GM19238 (cell line): ENCODE data around the gene MRPS25.
"Not testable (repeated sequence)": the region's sequence is repeated elsewhere in the genome, so short reads cannot be mapped to it uniquely, and the experiment has no call there.

Experiments used
- DNase-seq: peaks from one replicate; pipeline ENCODE4 v3.0.0; 2011; ENCODE audit warnings: low spot score; ENCODE audit not compliant: insufficient read length

Gene MRPS25

DNA sequence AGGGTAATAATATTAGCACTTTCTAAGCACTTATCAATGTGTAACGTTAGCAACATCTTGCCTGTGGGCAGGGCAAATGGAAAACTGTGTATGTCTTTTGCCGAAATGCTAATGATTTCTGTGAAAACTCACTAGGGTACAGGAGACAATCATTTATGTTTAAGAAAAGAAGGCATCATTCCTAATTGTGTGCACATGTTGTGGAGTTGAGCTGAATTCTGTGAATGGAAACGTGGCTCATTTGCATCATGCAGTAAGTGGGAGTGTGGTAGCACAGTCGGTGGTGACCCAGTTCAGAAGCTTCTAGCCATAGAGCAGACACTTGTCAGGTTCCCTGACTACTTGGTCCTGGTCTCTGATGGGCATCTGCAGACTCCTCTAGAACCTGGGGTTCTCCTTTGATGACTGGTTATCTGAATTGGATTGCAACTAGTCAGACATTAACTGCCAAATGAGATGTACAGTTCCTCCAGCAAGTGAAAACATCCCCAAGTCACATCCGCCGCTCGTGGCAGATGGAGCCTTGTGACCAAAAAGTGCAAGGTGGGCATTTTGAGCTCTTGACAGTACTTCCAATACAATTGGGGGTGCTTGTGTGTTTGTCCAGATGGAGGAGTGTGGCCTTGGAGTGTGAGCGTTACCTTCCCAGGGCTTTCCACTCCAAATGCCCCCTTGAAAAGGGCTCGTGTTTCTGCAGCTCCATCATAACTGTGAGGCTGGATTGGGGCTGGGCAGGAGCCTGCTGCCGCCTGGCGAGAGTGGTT lies 21.5 kb downstream of the MRPS25 start:
- DNase-seq = no peak

DNA sequence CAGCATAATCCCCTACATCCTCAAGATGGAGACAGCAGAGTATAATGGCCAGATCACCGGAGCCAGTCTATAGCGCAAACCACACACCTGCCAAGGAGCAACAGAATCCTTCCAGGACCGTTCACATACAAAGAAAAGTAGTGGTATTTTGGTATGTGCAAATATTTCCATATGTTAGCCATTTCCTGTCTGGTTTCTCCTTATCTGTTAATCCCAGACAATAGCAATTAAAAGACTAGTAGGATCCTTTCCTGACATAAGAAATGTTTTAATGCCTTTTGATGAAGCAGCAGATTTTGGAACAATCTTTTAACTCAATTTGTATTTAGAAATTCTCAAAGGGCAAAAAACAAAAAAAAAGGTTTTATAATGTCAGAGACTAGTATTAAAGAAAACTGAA lies 22.2 kb downstream of the MRPS25 start:
- DNase-seq = no peak

DNA sequence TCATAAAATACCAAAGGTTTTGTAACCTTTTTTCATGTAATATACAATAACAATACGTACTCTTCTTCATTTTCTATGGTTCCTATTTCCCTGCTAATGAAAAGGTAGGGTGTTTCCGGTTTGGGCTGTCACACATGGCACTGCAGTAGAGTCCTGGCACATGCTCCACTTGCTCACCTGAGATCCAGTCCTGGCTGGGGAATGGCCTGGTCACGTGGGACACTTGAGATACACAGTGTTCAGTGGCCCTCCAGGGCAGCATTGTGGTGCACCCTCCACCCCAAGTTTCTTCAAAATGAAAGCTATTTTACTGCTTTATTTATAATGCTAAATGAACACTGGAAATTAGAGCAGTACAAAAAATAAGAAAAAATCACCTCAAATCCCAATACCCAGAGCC lies 23.2 kb downstream of the MRPS25 start:
- no peak for DNase-seq

DNA sequence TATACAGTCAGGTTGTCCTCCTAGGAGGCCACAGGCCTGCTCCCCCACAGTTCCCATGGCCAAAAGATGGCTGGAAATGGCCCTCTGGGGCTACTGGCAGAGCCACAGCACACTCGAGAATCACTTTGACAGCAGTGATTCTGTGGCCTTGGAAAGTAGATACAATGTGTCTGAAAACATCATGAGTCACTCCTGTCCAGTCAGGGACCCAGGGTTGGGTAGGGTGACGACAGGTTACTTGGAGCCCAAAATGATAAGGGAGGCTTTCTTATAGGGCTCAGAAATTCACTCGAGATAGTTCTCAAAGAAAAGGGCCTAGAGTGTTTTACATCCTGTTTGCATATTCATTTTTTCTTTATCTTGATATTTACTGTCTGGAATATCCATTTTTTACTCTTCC lies 24.3 kb downstream of the MRPS25 start:
- no peak for DNase-seq

DNA sequence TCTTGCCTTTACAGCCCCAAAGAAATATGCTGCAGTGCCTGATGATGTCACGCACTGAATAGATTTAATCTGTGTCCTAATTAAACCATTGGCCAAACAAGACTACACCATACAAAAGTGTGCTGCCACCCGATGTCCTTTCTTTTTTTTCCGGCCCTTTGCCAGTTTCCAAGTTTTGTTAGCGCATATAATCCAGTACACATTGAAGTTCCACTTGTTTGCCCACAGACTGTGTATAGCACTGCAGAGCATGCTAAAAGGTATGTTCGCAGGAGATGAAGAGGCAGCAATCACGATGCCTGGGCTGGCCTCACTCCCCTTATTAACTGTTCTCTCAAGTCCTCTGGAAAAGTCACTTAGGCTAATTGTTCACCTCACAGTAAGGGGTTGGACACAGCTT lies 26.8 kb downstream of the MRPS25 start:
- DNase-seq = no peak

DNA sequence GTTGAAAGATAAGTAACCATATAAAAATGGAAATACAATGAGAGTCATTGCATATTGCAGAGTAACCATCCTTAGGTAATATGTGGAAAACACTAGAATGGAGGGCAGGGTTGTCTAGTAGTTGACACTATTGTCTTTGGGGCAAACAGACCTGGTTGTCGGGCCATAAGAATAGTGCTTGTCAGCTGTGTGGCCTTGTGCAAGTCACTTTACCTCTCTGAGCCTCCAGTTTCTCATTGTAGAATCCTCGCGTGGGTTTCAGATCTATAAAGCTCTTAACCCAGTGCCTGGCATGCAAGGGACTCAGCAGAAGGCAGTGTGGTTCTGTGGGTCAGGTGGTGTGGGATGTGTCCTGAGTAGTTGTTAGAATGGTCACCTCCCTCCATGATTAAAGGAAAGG lies 32.0 kb downstream of the MRPS25 start:
- no peak for DNase-seq

DNA sequence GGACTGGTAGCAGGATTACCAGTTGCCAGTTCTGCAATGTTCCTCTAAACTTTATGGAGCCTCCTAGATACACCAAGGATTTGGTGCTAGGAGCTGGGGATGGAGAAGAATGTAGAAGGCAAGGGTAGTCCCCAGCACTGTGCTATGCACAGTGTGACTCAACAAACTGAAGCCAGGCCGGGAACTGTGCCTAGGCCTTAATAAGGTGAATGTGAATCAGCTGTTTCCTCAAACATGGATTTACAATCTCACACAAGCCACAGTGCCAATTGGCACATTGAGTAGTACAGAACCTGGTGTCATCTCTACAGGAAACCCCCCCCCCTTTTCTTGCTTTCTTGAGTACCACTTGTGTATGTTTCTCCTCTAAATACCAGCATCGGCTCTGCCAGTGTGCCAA lies 32.5 kb downstream of the MRPS25 start:
- no peak for DNase-seq

DNA sequence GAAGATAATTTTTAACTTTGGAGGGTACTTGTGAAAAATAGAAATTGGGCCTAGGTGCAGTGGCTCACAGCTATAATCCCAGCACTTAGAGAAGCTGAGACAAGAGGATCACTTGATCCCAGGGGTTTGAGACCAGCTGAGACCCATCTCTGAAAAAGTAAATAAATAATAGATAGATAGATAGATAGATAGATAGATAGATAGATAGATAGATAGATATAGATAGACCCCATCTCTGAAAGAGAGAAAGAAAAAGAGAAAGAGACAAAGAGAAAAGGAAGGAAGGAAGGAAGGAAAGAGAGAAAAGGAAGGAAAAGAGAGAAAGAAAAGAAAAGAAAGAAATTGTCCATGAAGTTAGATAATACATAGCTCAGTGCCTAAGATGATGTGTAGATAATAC lies 35.5 kb downstream of the MRPS25 start:
- no peak for DNase-seq

DNA sequence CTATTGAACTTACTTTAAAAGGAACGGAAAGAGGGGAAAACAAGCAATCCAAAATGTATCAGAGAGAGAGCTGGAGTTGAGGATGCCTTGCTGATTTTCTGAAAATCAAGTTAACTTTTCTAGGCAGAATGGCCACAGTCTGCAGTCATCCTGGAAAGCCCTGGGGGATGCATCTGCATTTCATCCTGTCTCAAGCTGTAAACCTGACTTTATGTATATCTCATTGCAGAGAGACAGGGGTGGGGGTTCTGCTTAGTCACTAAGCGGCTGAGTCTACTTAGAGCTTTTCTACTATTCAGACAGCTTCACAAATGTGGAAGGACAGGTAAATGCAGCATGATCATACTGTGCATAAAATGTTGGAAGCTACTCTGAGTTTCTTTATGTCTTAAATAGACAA lies 41.4 kb downstream of the MRPS25 start:
- DNase-seq = no peak

DNA sequence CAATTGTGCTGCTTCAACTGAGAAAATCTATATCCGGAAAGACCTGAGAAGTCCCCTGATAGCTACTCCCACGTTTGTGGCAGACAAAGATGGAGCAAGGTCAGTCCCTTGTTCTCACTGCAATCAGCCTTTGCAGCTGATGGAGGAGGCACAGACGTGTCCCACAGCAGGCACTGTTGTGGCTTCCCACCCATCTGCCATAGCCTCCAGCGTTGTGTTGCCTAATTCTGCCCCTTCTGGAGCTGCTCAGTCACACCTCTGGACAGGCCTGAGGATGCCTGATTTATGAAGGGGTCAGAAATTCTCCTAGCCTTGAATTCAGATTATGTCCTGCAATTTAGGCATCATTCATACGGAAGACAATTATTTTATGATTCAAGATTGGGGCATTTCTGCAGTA lies 41.9 kb downstream of the MRPS25 start:
- no peak for DNase-seq

DNA sequence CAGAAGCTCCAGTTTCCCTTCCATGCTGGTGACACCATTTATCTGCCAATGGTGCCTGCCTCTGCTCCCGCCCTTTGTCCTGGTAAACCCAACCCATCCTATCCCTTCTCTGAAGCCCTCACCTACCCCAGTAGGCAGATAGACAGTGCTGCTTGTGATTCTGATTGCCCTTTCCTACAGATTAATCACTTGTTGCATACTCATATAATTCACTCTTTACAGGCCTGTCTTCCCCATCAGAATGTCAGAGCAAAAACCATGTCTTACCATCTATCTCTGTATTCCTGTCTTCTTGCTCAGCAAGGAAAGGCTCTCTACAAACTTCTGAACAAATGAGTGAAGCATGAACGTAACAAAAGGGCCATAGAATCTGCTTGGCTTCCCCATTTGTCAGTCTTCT lies 47.9 kb downstream of the MRPS25 start:
- no peak for DNase-seq

DNA sequence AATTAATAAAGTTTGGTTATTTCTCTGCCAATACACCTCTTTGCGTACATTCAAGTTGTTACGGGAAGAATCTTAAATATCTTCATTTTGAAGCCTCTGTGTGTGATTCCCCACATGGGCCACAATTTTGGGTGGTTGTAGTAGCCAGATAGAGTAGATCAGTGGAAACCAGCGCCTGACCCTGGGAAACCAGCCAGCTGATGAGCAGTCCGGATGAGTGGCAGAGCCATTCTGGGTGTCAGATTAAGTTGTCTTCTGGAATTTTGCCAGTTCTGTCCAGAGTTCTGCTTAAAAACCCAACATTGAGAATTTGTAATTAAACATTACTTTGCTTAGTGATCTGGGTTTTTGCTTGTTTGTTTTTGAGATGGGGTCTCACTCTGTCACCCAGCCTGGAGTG lies 49.7 kb downstream of the MRPS25 start:
- no peak for DNase-seq

DNA sequence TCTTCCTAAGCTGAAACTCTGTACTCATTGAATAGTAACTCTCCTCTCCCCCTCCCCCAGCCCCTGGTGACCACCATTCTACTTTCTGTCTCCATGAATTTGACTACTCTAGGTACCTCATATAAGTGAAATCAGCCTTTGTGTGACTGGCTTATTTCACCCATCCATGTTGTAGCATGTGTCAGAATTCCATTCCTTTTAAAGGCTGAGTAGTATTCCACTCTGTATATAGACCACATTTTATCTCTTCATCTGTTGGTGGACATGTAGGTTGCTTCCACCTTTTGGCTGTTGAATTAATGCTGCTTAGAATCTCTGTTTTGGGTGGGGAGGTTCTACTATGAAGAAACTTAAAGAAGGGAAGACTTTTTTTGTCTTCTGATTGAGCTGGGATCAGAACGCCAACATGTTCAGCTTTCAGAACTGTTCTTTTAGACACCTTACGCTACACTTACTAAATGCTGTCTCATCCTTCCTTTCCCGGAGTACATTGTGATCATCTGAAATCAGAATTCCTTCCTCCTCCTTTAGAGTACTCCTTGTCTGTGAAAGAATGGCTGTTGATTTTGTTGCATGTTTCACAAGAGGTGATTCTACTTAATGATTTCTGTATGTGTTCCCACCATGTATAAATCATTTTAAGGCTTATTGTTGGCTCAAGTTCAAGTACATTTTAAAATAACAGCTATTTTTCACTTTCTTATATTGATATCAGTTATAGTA lies 50.3 kb downstream of the MRPS25 start:
- no peak for DNase-seq

DNA sequence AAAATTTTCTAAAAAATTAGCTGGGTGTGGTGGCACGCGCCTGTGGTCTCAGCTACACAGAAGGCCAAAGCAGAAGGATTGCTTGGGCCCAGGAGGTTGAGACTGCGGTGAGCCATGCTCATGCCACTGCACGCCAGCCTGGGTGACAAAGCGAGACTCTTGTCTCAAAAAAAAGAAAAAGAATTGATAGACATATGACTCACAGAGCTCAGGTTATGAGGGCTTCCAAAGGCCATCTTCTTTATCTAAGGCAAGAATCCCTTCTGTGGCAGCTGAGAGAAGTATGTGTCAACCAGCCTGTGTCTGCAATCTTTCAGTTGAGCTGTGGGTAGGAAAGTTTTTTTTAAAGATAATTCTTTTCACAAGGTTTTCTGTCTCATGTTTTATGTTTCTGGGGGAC lies 53.9 kb downstream of the MRPS25 start:
- DNase-seq = no peak

DNA sequence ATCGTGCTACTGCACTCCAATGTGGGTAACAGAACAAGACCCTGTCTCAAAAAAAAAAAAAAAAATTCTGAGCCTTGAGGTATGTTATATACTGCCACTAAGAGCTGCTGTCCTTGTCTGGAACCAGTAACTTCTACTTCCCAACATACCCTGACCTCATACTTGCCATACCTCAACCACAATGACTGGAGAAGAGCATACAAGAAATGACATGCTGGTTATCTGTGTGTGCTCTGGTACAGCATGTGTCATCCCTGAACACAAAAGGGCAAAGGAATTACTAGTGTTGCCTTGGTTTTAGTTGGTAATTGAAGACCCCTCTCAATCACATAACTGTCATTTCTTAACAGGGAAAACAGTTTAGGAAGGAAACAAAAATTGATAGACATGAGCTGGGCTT lies 54.5 kb downstream of the MRPS25 start:
- DNase-seq = no peak

DNA sequence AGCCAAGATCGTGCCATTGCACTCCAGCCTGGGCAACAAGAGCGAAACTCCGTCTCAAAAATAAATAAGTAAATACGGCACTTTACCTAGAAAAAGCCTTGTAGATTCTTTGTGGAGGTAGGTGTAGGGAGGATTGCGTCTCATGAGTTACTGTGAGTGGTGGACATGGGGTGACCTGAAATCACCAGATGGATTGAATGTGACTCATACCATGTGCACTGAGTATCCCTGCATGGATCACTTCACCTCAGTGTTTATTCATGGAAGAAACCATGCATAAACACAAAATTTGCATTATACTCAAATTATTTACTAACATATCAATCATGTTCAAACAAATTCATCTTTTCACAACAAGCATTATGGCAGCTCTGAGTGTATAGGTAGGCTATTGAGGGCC lies 55.9 kb downstream of the MRPS25 start:
- DNase-seq = no peak

DNA sequence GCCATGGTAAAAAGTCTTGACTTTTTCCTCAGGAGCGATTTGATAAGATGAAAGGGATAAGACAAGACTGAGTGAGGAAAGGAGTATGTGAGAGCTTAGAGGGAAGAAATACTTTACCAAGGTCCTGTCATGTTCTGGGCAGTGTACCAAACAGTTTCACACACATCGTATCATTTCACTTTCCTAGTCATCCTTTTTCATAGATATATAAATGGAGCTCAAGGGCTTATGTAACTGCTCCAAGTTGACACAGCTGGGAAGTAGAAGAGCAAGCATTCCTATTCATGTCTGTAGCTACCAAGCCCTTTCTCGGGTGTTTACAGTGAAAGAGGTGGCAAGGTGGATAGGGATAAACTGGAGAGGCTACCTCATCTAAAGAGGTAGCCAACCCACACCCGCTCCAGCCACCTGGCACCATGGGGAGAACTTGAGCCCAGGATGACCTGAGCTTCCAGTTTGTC lies 57.4 kb downstream of the MRPS25 start:
- DNase-seq = no peak

DNA sequence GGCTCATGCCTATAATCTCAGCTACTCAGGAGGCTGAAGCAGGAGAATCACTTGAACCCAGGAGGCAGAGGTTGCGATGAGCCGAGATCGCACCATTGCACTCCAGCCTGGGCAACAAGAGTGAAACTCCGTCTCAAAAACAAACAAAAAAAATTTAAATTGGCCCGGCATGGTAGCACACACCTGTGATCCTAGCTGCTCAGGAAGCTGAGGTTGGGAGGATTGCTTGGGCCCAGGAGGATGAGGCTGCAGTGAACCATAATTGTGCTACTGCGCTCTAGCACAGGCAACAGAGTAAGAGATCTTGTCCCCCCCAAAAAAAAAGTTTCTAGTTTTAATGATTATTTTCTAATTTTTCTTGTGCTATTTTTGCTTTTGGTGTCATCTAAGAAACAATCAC lies 65.9 kb downstream of the MRPS25 start:
- DNase-seq = not testable (repeated sequence)
